PC-3 (cell line): ENCODE measurements around the gene TSPAN1. TPM values are rescaled to one million over a fixed set of nuclear protein-coding genes. Genes with fewer than 3 reads are reported as not detected.

ENCODE experiments used
- ATAC-seq: fragments of 200-7000 bp; cut with Tn5 transposase; 2 replicates; pipeline ENCODE4 v1.9.1; 2020; ENCODE audit warnings: mild to moderate bottlenecking, moderate library complexity
- BruUV-seq: library from RNA; stranded (reverse); fragments of 400-500 nt; replicated peaks from 2 replicates; lab custom pipeline; 2021; lab: Mats Ljungman, UMichigan
- CTCF ChIA-PET: fragments of 300-600 bp; sonication (Branson Sonifier 250); formaldehyde crosslinking; loops from one replicate; lab custom pipeline; 2022; ENCODE audit warnings: antibody characterized with exemption; lab: Charles Lee
- POLR2A ChIA-PET: fragments of 300-600 bp; sonication (Branson Sonifier 250); formaldehyde crosslinking; loops from one replicate; lab custom pipeline; 2022; ENCODE audit warnings: antibody characterized with exemption; ENCODE audit not compliant: unreplicated experiment; lab: Charles Lee
- DNase-seq: peaks from one replicate; pipeline ENCODE4 v3.0.0-alpha.2; 2015
- H2AFZ ChIP-seq: fragments of 300-600 bp; sonication (generic); 2 replicates; pipeline ENCODE4 v1.6.0; 2016; ENCODE audit warnings: antibody characterized with exemption, low read length
- H3F3A ChIP-seq: fragments of 300-600 bp; sonication (generic); one replicate; pipeline ENCODE4 v1.6.0; 2017; ENCODE audit warnings: antibody characterized with exemption, low read length, control low read depth, mild to moderate bottlenecking; ENCODE audit not compliant: unreplicated experiment
- H3K27ac ChIP-seq: fragments of 300-600 bp; sonication (generic); 2 replicates; pipeline ENCODE4 v1.5.1; 2016; ENCODE audit warnings: mild to moderate bottlenecking, low read length
- H3K27me3 ChIP-seq: fragments of 300-600 bp; sonication (generic); 2 replicates; pipeline ENCODE4 v1.6.1; 2016; ENCODE audit warnings: low read length, mixed read lengths
- H3K36me3 ChIP-seq: fragments of 300-600 bp; sonication (generic); 2 replicates; pipeline ENCODE4 v1.6.1; 2016; ENCODE audit warnings: low read depth, mixed run types, low read length, mixed read lengths
- H3K4me1 ChIP-seq: fragments of 300-600 bp; sonication (generic); 2 replicates; pipeline ENCODE4 v1.5.1; 2016; ENCODE audit warnings: low read length; ENCODE audit not compliant: insufficient read depth
- H3K4me2 ChIP-seq: fragments of 300-600 bp; sonication (generic); 2 replicates; pipeline ENCODE4 v1.6.0; 2016; ENCODE audit warnings: low read length
- H3K4me3 ChIP-seq: fragments of 300-600 bp; sonication (generic); 2 replicates; pipeline ENCODE4 v1.5.1; 2016; ENCODE audit warnings: mild to moderate bottlenecking, low read length, mixed read lengths
- H3K79me2 ChIP-seq: fragments of 300-600 bp; sonication (generic); 2 replicates; pipeline ENCODE4 v1.6.1; 2017; ENCODE audit warnings: low read length, mixed read lengths
- H3K9ac ChIP-seq: fragments of 300-600 bp; sonication (generic); 2 replicates; pipeline ENCODE4 v1.6.0; 2016; ENCODE audit warnings: mild to moderate bottlenecking, low read length
- H3K9me2 ChIP-seq: fragments of 300-600 bp; sonication (generic); replicated peaks from 2 replicates; pipeline ENCODE4 v1.6.1; 2016; ENCODE audit warnings: mixed run types, low read length, mixed read lengths
- H3K9me3 ChIP-seq: fragments of 300-600 bp; sonication (generic); 2 replicates; pipeline ENCODE4 v1.6.1; 2016; ENCODE audit warnings: low read length, mixed read lengths
- H4K20me1 ChIP-seq: fragments of 300-600 bp; sonication (generic); 2 replicates; pipeline ENCODE4 v1.6.1; 2016; ENCODE audit warnings: low read length, mixed read lengths
- CTCF ChIP-seq: fragments of 300-600 bp; sonication (generic); conservative IDR thresholded peaks from 2 replicates; pipeline ENCODE4 v1.5.1; 2017; ENCODE audit warnings: antibody characterized with exemption, low read depth, mild to moderate bottlenecking, low read length
- EZH2 ChIP-seq: fragments of 300-600 bp; sonication (generic); IDR thresholded peaks from one replicate; pipeline ENCODE4 v1.6.1; 2017; ENCODE audit warnings: antibody characterized with exemption, mild to moderate bottlenecking, low read length; ENCODE audit not compliant: unreplicated experiment
- EZH2phosphoT487 ChIP-seq: fragments of 300-600 bp; sonication (generic); IDR thresholded peaks from 2 replicates; pipeline ENCODE4 v1.6.1; 2018; ENCODE audit warnings: mild to moderate bottlenecking, antibody characterized with exemption, low read length, borderline replicate concordance
- intact Hi-C: fragments of 100-400 bp; cut with micrococcal nuclease; formaldehyde crosslinking; loops from 2 replicates; pipeline ENCODE4 v1.9.0; 2023
- total RNA-seq: library from RNA; depleted of rRNA; stranded (reverse); fragments of >200 nt; gene quantifications from 2 replicates; pipeline ENCODE4 v1.2.3, GENCODE V29; 2014

TSPAN1 gene
- total RNA-seq, 1 experiment from 2014 or later, result 33.7 TPM

GRCh38 chr1:46188295-46189030 lies 13.6 kb downstream of the TSPAN1 start:
- no peaks in the 10 kb centered on the region for H3K27me3 ChIP-seq
- ATAC-seq (peak; percentile 33; the same call in 1 of the 2 replicates), DNase-seq (peak; percentile 45)
- no TSS peak for BruUV-seq
- peaks cover 35% of the 10 kb centered on the region for H3K4me1 ChIP-seq
- no peak overlapping the region for H3K4me2 ChIP-seq
- no peaks in the 10 kb centered on the region for H3K9me3 ChIP-seq
- ChIA-PET POLR2A (interaction anchor here (0.5 kb wide), 1 partner anchor 47 kb away, joined by 12 read pairs; no protein-coding TSS in a partner anchor), CTCF (no interaction called here)
- H3K36me3 ChIP-seq, result peaks cover 44% of the 10 kb centered on the region
- H3K79me2 ChIP-seq, result peaks cover 10% of the 10 kb centered on the region
- H3K9me2 ChIP-seq, result no peaks in the 10 kb centered on the region
- H4K20me1 ChIP-seq, result no peaks in the 10 kb centered on the region
- H3F3A ChIP-seq, result peaks cover 14% of the 10 kb centered on the region
- intact Hi-C loops, result no loop called here
- H3K9ac ChIP-seq, result no peak overlapping the region
- H3K27ac ChIP-seq, result peak overlapping the region; percentile 16
- TF ChIP-seq EZH2 (no peak), CTCF (peak; percentile 38)
- H3K4me3 ChIP-seq, result no peak overlapping the region
- no peak overlapping the region for H2AFZ ChIP-seq

GRCh38 chr1:46190539-46190938 lies 15.7 kb downstream of the TSPAN1 start:
- ATAC-seq (no peak), DNase-seq (no peak)
- Histone ChIP-seq H3K9ac (no peak overlapping the region), H3K27ac (no peak overlapping the region), H3K27me3 (no peaks in the 10 kb centered on the region), H3K36me3 (peaks cover 37% of the 10 kb centered on the region), H4K20me1 (no peaks in the 10 kb centered on the region), H3K4me3 (no peak overlapping the region), H3K4me1 (peaks cover 14% of the 10 kb centered on the region), H3K9me2 (no peaks in the 10 kb centered on the region), H3K4me2 (no peak overlapping the region), H3K79me2 (0 out of 2 replicates have a peak, but pooled peaks cover under 1% of the 10 kb centered on the region), H3K9me3 (no peaks in the 10 kb centered on the region), H3F3A (no peaks in the 10 kb centered on the region), H2AFZ (no peak overlapping the region)
- intact Hi-C loops, result no loop called here
- TF ChIP-seq CTCF, result no peak
- TF ChIP-seq EZH2, result no peak
- TF ChIP-seq EZH2phosphoT487, result no peak
- no TSS peak for BruUV-seq
- ChIA-PET POLR2A (no interaction called here), CTCF (no interaction called here)

GRCh38 chr1:46191033-46191701 lies 16.3 kb downstream of the TSPAN1 start:
- H3K4me2 ChIP-seq, result no peak overlapping the region
- no TSS peak for BruUV-seq
- H3K79me2 ChIP-seq, result peaks cover 4% of the 10 kb centered on the region
- TF ChIP-seq EZH2phosphoT487 (no peak), EZH2 (no peak), CTCF (no peak)
- ChIA-PET POLR2A (no interaction called here), CTCF (no interaction called here)
- DNase-seq (no peak), ATAC-seq (no peak)
- no peaks in the 10 kb centered on the region for H4K20me1 ChIP-seq
- intact Hi-C loops, result no loop called here
- no peaks in the 10 kb centered on the region for H3F3A ChIP-seq
- H3K27ac ChIP-seq, result no peak overlapping the region
- peaks cover 13% of the 10 kb centered on the region for H3K4me1 ChIP-seq
- peaks cover 32% of the 10 kb centered on the region for H3K36me3 ChIP-seq
- H3K9me3 ChIP-seq, result no peaks in the 10 kb centered on the region
- H3K27me3 ChIP-seq, result no peaks in the 10 kb centered on the region
- no peaks in the 10 kb centered on the region for H3K9me2 ChIP-seq
- H2AFZ ChIP-seq, result no peak overlapping the region
- H3K9ac ChIP-seq, result no peak overlapping the region
- no peak overlapping the region for H3K4me3 ChIP-seq
